ENCODE data around the gene BRWD1.
A peak's percentile ranks its signal among the peaks of the same experiment; 100 is the strongest.

Gene BRWD1

DNA sequence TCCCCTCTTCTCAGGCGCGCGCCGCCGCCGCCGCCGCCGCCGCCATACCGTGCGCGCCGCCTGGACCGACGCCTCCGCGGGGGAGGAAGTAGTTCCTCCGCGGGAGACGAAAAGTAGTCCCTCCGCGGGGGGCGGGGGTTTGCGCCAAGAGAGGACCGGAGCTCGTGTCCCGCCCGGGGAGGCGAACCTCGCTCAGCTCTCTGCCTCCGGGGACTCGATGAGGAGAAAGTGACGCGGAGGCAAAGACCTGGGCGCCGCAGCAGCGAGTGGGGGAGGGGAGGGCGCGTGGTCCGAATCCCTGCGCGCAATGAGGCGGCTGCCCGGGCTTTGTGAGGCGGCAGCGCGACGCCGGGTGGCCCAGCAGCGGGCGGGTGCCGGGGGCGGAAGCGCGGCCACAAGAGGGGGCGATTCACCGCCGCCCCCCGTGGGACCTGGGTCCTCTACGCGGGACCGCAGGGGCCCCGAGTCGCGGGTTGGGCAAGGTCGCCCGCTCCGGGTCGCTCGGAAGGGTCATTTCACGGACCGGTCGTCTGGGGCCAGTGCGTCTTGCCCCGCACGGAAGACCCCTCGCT lies at the start of gene BRWD1:
Gene BRWD1 (minus strand): TSS at position 62 of the 572 bp plus-strand sequence. CDS start 141 bp downstream, outside the sequence.
- no peak for DNase-seq

DNA sequence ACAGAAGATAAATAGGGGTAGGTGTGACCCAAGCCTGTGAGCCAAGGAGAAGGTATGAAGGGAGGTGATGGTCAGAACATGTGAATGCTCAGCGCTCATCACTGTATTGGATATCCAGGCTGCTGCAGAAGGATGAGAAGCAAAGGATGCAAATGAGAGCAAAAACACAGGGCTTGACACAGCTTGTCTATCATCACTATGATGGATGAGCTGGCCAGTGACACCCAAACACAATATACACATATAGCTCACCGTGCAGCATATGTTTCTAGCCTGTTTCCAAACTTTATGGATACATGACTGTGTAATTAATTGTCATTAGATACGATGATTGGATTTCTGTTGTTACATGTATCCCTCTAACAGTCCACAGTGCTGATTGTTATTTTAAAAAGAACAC lies 49.3 kb upstream of the BRWD1 start:
- no peak for DNase-seq

DNA sequence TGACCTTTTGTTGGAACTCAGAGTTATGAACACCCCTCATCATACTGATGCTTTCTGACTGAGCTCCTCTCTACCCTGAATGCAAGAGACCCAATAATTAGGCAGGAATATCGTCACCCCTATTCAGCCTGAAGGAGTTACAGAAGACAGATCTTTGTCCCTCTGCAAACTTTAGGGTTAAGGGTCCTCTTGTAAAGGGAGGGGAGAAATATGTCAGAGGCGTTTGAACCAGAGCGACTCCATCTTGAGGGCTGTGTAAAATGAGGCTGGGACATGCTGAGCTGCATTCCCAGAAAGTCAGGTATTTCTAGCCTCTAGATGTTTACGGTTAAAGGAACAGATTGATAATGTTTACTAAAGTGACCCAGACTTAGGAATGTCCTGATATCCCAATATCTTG lies 46.0 kb upstream of the BRWD1 start:
- DNase-seq = no peak

DNA sequence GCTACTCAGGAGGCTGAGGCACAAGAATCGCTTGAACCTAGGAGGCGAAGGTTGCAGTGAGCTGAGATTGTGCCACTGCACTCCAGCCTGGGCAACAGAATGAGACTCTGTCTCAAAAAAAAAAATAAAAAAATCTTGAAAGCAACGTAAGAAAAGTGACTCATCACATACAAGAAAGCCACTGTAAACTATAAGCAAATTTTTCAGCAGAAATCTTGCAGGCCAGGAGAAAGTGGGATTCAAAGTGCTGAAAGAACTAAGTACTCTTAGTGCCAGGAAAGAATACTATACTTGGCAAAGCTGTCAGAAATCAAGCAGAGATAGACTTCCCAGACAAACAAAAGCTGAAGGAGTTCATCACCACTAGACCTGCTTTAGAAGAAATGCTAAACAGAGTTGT lies 39.9 kb upstream of the BRWD1 start:
- no peak for DNase-seq

DNA sequence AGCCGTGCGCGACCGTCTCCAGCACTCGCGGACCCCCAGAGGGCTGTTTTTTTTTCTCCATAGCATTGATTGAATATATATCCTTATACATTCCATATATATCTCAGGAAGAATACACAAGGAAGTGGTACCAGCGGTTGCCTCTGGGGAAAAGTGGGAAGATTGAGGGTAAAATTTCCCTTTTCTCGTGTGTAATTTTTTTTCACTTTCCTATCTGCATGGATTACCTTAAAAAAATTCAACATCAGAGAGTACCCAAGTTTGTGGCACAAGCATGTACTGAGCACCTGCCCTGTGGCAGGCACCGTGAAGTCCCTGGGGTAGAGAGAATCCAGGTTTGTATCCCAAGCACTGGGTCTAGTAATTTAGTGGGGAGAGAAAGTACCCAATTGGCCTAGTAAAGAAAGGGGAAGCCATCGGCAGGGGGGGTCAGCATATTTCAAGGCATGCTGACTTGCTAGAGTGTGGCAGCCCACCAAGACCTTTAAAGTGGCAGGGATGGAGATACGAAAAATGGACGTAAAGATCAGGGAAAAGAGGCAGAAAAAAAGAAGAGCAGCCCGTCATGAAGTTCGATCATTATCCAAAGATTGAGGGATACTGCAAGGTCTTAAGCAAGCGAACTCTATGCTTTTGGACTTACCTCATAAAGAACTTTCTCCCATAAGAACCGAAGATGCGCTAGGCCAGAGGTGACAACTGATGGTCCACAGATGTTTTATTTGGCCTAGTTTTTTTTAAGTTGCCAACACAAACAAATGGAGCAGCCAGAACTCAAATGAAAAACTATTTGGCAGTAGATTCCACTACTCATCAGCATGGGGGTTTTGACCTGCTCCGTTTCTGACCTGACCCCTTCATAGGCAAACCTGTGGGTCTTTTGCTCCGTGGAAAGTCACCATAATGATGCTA lies 36.9 kb upstream of the BRWD1 start:
- DNase-seq = no peak

DNA sequence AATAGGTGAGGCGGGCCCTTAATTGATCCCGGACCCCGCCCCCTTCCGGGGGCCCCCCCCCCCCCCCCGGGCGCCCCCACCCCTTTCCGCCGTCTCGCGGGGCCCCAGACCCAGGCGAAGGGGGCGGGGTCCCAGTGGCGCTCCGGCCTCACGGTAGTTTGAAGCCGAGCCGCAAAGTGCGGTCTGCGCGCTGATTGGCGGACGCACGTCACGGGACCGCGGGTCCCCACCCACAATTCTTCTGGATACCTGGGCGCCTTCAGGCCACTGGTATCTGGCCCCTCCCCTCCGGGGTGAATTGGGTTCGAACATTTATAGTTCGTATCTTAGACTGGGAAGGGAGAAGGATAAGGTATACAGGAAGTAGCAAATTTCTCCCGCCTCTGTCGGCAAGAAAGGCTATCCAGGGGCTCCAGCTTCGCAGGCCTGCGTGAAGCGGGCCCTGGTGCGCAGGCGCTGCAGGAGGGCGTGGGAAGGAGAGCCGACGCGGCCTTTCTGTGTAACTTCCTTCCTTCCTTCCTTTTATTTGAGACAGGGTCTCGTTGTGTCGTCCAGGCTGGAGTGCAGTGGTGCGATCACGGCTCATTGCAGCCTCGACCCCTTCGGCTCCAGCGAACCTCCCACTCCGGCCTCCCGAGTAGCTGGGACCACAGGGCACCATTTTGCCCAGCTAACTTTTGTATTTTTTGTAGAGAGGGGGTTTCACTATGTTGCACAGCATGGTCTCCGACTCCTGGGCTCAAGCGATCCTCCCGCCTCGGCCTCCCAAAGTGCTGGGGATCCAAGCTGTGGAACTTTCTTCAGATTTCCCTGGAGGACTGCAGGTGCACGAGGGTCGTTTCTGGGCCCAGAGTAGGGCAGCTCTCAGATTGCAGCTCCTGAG lies 36.0 kb upstream of the BRWD1 start:
- DNase-seq = peak; percentile 29

DNA sequence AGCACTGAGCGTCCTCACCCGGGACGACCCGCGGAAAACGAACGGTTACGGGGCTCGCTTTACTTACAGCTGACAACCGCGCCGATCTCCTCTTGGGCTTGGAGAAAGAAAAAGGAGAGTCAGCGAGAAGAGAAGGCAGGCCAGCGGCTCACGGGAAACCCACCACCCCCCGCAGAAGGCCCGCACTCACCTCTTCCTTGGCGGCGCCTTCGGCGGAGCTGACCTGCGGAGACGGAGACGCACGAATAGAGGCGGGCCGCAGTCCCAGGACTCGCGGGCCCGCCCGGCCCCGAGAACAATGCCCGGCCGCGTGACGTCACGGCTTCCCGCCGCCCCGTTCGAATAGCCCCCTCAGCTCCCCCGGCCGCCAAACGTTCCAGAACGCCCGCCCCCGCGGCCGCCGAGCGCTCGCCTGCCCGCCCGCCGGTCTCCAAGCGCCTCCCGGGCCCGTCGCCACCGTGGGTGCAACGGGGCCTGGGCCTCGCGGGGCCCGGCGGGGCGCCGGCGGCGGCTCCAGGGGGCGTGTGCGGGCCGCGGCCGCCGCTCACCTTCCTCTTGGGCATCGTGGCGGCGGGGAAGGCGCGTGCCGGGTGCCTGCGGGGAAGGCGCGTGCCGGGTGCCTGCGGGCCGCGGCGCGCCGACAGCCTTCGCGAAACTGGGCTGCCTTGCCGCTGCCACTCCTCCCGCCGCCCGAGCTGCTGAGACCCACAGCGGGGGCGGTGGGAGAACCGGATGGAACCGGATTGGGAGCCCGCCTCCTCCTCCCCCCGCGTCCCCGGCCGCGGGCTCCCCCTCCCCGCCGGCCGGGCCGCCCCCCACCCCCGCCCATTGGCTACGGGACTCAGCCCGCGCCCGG lies 35.2 kb upstream of the BRWD1 start, which contains the start of gene HMGN1:
Gene HMGN1 (minus strand): TSS at position 734 of the 856 bp plus-strand sequence. CDS start 171 bp downstream, at position 563.
- DNase-seq = no peak

DNA sequence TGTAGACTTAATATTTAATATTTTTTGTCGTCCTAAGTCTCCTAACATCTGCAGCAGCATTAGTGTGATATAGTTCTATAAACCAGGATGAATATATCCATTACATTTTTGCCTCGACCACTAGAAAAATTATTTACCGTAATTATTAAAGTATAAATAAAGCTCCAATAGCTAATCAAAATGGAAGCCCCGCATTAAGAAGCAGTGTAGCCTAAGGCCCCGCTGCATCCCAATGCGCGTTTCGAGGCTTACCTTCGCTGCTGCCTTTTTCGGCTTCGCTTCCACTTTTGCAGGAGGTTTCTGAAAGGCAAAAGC lies 34.6 kb upstream of the BRWD1 start:
- DNase-seq = no peak

DNA sequence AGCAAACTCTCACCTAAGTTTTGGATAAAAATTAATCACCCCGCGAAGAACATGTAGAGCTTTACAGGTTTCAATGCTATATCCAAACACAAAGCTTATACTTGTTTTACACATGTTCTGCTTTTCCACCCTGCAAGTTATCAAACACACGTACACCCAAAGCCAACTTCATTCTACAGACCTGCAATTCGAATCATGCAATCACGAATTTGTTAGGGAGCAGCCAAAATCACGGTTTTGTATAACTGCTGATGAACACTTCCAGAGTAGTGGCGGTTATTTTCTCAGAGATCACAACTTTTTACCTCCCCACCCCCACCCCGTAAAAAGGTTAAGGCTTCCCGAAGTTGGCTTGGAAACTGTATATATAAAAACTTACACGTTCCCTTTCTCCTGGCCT lies 34.1 kb upstream of the BRWD1 start:
- no peak for DNase-seq

DNA sequence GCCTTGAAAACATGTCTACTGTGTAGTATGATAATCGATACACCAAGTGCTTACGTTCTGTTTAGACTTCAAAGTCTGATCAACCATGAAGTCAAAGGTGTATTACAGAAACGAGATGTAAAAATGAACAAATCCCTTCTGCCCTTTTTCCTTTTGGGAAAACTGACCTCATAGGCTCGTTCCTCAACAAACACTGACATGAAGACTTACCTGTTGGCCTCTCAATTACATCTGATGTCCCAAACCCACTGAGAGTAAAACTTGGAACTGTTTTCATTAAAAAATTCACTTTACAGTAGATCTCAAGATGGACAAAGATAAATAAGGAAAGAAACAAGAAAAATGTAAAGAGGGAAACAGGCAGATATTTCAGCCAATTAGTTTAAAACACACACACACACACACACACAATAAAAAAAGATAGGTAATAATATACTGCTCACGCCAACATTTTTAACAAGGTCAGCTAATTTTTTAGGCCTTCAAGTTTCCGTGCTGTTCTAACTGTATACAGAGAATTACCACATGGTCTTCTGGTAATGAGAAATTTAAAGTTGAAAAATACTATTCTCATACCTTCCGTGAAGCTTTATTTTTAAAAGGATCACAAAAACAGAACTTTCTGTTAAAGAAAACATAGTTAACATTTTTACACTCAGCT lies 33.4 kb upstream of the BRWD1 start:
- DNase-seq = no peak

DNA sequence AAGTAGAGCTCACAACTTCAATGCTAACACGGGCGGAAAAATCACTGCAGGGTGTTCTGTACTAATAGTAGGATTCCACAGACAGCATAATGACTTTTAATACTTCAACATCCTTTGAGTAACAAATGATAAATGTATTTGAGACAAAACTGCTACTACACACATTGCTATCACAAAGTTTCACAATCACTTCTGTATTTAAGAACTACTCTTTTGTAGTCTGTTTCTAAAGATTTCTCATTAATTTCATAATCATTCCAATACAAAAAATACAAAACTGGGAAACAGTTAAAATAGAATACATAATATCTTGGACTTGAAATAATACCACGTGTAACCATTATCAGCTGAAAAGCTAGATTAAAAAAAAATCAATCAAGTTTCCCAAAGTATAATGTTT lies 32.8 kb upstream of the BRWD1 start:
- DNase-seq = no peak

DNA sequence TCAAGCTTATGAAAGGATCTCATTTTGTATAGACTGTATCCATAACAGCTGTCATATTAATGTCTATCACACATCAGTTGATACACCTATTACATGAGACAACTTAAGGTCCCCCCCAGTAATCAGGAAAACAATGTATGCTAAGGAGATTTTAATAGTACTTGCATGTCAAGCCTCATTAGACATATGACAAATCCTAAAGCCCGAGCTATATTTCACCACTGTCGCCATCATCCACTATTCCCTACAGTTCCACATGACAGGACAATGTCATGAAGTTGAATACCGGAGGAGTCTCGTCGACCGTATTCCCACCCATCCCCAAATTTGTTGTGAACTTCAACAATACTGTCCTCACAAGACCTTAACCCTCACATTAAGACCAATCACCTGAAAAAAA lies 32.0 kb upstream of the BRWD1 start:
- no peak for DNase-seq

DNA sequence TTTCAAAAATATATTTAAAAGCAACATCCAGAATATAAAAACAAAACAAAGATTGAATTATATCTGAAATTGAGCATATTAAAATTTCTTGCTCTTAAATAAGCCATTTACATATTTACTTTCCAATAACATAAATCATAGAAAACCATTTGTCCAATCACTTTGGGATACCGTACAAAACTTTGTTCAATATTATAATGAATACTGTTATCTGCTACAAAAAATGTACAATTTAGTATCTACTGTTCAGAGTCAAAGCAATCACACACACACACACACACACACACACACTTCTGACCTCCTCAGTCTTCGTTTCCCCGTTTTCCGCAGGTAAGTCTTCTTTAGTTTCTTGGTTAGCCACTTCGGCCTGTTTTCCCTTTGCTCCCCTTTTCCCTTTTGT lies 31.4 kb upstream of the BRWD1 start:
- no peak for DNase-seq

DNA sequence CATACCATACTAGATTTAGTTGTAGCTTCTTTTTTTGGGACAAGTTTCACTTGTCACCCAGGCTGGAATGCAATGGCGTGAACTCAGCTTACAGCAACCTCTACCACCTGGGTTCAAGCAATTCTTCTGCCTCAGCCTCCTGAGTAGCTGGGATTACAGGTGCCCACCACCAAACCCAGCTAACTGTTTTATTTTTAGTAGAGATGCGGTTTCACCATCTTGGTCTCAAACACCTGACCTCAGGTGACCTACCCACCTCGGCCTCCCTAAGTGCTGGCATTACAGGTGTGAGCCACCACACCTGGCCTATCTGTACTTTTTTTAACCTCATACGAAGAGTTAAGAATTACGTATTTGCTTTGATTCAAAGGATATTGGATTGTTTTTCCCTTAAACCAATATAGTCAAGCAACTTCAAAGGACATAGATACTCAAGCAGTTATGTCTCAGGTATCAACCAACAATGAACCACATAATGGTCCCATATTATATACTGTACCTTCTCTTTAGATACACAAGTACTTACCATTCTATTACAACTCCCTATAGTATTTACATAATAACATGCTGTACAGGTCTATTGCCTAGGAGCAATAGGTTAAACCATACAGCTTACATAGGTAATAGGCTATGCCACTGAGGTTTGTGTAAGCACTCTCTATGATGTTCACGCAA lies 28.0 kb upstream of the BRWD1 start:
- DNase-seq = no peak

DNA sequence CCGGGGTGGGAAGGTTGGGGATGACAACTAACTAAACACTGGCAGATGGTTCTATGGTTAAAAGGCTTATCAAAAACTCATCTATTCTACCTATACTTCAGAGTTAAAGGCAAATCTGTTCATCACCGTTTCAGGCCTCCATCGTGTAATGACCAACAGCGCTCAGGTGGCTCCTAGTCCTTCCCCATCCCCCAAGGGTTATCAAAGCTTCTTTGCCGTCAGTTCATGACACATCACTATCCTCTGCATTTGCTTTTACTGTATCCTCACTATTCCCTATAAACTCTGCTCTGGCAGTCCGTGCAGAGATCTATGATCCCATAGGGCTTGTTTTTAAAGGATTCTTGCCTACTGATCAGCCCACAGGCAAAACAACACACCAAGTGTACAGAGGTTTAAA lies 27.3 kb upstream of the BRWD1 start:
- DNase-seq = no peak

DNA sequence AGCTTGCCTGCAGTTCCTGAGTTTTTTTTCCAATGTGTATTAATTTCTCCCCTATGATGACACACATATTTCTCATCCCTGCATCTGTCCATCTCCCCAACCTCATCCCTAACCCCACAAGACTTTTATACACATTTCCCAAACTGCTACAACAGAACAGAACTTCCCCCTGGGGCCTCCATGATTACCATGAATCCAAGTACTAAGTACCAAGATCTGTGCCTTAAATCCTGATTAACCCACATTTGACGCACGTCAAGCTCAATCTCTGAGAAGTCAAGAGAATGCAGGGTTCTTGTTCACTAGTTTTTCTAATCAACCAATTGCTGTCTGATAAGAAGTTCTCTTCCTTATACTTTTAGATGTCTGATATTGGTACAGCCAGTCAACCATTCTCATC lies 25.8 kb upstream of the BRWD1 start:
- no peak for DNase-seq

DNA sequence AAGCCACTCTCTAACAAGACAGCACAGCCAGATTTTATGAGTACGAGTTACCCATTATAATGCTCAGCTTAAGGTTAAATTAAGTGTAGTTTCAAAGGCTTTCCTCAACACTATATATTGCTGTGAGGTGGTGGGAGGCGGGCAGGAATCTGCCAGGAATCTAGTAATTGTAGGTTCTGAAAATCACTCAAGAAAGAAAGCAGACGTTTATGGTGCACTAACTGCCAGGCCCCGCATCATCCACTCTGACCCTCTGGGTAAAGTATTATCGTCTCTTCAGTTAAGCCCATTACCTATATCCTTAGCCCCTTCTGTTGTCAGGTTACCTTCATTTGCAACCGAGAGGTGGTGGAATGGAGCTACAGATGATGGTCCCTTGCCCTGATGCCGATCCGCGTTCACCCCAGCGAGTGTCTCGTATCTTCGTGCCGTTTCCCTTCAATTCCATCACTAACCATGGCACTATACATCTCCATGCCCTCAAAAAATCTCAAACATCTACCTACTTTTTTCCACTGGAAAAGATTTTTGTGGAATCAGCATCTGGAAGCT lies 23.1 kb upstream of the BRWD1 start:
- no peak for DNase-seq

DNA sequence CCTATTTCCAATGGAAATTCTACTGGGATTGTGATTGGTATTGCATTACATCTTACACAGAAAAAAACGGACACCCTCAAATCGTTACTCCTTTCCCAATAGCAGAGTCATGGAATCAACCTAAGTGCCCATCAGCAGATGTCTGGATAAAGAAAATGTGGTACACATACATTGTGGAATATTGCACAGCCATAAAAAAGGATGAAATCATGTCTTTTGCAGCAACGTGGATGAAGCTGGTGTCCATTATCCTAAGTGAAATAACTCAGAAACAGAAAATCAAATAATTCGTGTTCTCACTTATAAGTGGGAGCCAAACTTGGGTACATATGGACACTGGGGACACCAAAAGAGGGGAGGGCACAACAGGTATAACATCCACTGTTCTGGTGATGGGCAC lies 21.2 kb upstream of the BRWD1 start:
- DNase-seq = no peak

DNA sequence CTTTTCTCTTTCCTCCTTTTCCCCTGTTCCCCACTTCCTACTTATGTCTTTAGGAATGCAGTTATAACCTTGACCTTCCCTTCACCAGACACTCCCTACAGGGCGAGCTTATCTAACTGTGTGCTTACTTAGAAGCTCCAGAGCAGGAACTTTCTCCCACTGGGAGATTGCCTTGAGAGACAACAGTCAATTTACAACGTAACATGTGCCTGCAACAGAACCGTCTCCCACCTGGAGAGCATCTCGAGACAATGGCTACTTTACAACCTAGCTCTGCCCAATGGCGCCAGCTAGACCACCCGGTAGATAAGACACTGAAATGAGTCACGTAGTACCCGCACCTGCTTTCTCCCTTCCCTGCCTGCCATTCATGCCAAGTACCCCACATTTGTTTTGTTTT lies 18.7 kb upstream of the BRWD1 start:
- DNase-seq = no peak

DNA sequence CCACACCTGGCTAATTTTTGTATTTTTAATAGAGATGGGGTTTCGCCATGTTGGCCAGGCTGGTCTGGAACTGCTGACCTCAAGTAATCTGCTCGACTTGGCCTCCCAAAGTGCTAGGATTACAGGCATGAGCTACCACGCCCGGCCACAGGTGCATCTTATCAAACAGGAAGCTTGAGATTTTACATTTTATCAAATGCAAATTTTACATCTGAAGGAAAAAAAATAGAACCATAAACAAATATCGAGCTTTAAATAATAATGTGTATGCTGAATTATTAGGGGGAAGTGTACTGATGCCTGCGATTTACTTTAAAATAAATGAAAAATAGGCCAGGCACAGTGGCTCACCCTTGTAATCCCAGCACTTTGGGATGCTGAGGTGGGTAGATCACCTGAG lies 16.6 kb upstream of the BRWD1 start:
- DNase-seq = no peak

DNA sequence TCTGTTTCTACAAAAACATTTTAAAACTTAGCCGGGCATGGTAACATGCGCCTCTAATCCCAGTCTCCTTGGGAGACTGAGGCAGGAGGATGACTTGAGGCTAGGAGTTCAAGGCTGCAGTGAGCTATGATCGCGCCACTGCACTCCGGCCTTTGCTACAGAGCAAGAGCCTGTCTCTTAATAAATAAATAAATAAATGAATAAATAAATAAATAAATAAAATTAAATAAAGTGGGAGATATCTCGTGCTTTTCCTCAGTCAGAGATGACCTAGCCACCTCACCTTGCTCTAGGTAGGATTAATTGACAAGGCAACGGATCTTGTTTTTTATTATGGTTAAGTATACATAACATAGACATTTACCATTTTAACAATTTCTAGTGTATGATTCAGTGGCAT lies 14.3 kb upstream of the BRWD1 start:
- DNase-seq = no peak

Data from cortex of kidney (tissue), 1 donor.